MG63 (cell line): ENCODE data around the gene SLC35E3. TPM values are rescaled to one million over a fixed set of nuclear protein-coding genes. Genes with fewer than 3 reads are reported as not detected.
"Not testable (repeated sequence)": the region's sequence is repeated elsewhere in the genome, so short reads cannot be mapped to it uniquely, and the experiment has no call there.

ENCODE experiments used
- DNase-seq: peaks from one replicate; pipeline ENCODE4 v3.0.0-alpha.2; 2020
- H3K27me3 ChIP-seq: fragments of 250-450 bp; sonication (Bioruptor Pico); 2 replicates; pipeline ENCODE4 v1.5.1; 2020; ENCODE audit warnings: mild to moderate bottlenecking, moderate library complexity
- H3K36me3 ChIP-seq: fragments of 250-450 bp; sonication (Bioruptor Pico); 2 replicates; pipeline ENCODE4 v1.5.1; 2020; ENCODE audit warnings: mild to moderate bottlenecking, moderate library complexity
- H3K4me3 ChIP-seq: fragments of 250-450 bp; sonication (Bioruptor Pico); 2 replicates; pipeline ENCODE4 v1.5.1; 2020; ENCODE audit warnings: mild to moderate bottlenecking, moderate library complexity
- H3K9me3 ChIP-seq: fragments of 250-450 bp; sonication (Bioruptor Pico); 2 replicates; pipeline ENCODE4 v1.5.1; 2020; ENCODE audit warnings: mild to moderate bottlenecking, moderate library complexity
- total RNA-seq: library from RNA; depleted of rRNA; stranded (reverse); fragments of >200 nt; shearing (Covaris generic); gene quantifications from 2 replicates; pipeline ENCODE4 v1.2.3, GENCODE V29; 2014; ENCODE audit warnings: low replicate concordance; rRNA removed

Gene SLC35E3
- total RNA-seq, 1 experiment from 2014 or later: 2.2 TPM

- H3K27me3 ChIP-seq: no peaks in the 10 kb centered on the region
- peaks cover 83% of the 10 kb centered on the region for H3K36me3 ChIP-seq
- H3K9me3 ChIP-seq: no peaks in the 10 kb centered on the region
- no peak overlapping the region for H3K4me3 ChIP-seq
- DNase-seq: no peak
Observed at GRCh38 chr12:68815232-68815927, 69.4 kb downstream of the SLC35E3 start.

GRCh38 chr12:68815928-68816800 lies 70.2 kb downstream of the SLC35E3 start:
- Histone ChIP-seq H3K9me3 (no peaks in the 10 kb centered on the region), H3K27me3 (no peaks in the 10 kb centered on the region), H3K36me3 (peaks cover 82% of the 10 kb centered on the region), H3K4me3 (no peak overlapping the region)
- no peak for DNase-seq

GRCh38 chr12:68819481-68819880 lies 73.5 kb downstream of the SLC35E3 start:
- H3K9me3 ChIP-seq, DNase-seq, H3K4me3 ChIP-seq, H3K27me3 ChIP-seq: not testable (repeated sequence)
- H3K36me3 ChIP-seq: peaks cover 80% of the 10 kb centered on the region

DNA sequence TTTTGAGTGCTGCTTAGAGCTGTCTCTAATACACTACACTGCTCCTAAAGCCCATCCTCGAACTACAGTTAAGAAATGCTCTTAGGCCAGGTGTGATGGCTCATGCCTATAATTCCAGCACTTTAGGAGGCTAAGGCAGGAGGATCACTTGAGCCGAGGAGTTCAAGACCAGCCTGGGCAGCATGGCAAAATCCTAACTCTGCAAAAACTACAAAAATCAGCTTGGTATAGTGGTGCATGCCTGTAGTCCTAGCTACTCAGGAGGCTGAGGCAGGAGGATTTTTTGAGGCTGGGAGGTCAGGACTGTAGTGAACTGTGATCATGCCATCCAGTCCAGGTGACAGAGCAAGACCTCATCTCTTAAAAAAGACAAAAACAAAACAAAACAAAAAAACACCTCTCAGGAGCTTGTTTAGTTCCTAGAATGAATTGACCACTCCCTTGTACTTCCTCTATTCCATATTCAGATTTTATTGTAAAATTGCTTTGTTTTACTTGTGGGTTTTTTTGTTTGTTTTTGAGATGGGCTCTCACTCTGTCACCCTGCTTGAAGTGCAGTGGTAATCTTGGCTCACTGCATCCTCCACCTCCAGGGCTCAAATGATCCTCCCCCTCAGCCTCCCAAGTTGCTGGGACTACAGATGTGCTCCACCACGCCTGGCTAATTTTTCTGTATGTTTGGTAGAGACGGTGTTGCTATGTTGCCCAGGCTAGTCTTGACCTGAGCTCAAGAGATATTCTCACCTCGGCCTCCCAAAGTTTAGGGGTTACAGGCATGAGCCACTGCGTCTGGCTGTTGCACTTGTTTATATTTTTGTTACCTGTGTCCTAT lies 75.6 kb downstream of the SLC35E3 start:
- peaks cover 83% of the 10 kb centered on the region for H3K36me3 ChIP-seq
- H3K27me3 ChIP-seq: no peaks in the 10 kb centered on the region
- no peak for DNase-seq
- no peak overlapping the region for H3K4me3 ChIP-seq
- no peaks in the 10 kb centered on the region for H3K9me3 ChIP-seq

DNA sequence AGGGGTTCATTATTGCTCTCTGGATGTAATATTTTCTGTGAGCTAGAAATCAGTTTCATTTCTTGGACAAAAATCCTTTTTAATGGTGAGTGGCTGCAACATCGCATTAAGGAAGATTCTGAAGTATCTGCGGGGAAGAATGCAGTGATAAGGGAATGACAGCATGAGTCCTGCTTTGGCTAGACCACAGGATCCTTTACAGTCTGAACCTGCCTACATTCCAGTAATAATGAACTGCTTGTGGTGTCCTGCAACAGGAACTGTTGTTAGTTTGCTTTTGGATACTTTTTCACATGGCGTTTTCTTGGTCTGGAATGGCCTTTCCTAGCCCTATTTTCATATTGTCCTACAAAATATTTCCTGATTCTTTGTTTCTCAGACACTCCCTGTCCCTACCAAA lies 77.7 kb downstream of the SLC35E3 start:
- DNase-seq: no peak
- no peaks in the 10 kb centered on the region for H3K27me3 ChIP-seq
- peaks cover 86% of the 10 kb centered on the region for H3K36me3 ChIP-seq
- no peak overlapping the region for H3K4me3 ChIP-seq
- H3K9me3 ChIP-seq: no peaks in the 10 kb centered on the region

GRCh38 chr12:68824131-68824530 lies 78.2 kb downstream of the SLC35E3 start:
- peaks cover 86% of the 10 kb centered on the region for H3K36me3 ChIP-seq
- H3K27me3 ChIP-seq: no peaks in the 10 kb centered on the region
- no peak overlapping the region for H3K4me3 ChIP-seq
- DNase-seq: no peak
- H3K9me3 ChIP-seq: no peaks in the 10 kb centered on the region

GRCh38 chr12:68824597-68825250 lies 78.7 kb downstream of the SLC35E3 start:
- Histone ChIP-seq H3K9me3 (no peaks in the 10 kb centered on the region), H3K27me3 (no peaks in the 10 kb centered on the region), H3K4me3 (no peak overlapping the region), H3K36me3 (peaks cover 85% of the 10 kb centered on the region)
- DNase-seq: no peak

DNA sequence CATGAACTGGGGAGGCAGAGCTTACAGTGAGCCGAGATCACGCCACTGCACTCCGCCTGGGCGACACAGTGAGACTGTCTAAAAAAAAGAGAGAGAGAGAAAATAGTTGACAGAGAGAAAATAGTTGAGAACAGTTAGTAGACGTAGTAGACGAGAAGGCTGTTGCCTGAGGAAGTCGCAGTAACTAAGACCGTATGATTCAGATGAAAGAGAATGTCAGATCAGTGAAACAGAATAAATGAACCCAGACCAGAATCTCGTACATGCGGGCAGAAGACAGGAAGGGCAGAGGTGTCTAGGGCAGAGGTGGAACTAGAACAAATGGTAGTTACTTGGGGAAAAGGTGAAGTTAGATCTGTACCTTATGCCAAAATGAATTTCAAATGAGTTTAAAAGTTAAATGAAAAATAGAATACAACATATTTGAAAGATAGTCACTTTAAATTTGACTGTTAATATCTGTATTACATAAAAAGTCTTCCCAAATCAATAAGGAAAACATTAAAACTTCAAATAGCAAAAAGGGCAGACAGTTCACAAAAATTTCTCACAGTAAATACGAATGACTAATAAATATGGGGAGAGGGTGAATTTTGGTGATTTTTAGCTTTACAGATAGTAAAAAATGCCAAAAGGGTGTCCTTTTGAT lies 79.7 kb downstream of the SLC35E3 start:
- peaks cover 83% of the 10 kb centered on the region for H3K36me3 ChIP-seq
- H3K27me3 ChIP-seq: no peaks in the 10 kb centered on the region
- DNase-seq: no peak
- no peaks in the 10 kb centered on the region for H3K9me3 ChIP-seq
- no peak overlapping the region for H3K4me3 ChIP-seq

DNA sequence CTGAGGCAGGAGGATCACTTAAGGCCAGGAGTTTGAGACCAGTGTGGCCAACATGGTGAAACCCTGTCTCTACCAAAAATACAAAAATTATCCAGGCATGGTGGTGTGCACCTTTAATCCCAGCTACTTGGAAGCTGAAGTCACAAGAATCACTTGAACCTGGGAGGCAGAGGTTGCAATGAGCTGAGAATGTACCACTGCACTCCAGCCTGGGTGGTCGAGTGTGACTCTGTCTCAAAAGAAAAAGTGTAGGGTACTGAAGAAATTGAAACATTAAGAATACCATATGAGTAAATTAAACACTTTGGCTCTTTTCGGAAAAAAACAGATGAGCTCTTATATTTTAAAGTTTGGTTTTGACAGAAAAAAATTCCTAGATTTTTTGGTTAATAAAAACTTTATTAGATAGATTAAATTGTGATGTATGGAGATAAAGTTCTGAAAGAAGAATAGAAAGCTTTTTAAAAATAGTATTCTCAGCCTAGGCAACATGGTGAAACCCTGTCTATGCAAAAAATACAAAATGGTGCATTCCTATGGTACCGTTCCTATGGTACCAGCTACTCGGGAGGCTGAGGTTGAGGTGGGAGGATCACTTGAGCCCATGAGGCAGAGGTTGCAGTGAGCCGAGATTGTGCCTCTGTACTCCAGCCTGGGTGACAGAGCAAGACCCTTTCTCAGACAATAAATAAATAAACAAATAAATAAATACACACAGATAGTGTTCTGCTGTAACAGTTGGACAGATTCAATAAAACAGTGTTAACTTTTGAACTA lies 82.1 kb downstream of the SLC35E3 start:
- Histone ChIP-seq H3K36me3 (peaks cover 86% of the 10 kb centered on the region), H3K9me3 (no peaks in the 10 kb centered on the region), H3K4me3 (no peak overlapping the region), H3K27me3 (no peaks in the 10 kb centered on the region)
- DNase-seq: no peak

DNA sequence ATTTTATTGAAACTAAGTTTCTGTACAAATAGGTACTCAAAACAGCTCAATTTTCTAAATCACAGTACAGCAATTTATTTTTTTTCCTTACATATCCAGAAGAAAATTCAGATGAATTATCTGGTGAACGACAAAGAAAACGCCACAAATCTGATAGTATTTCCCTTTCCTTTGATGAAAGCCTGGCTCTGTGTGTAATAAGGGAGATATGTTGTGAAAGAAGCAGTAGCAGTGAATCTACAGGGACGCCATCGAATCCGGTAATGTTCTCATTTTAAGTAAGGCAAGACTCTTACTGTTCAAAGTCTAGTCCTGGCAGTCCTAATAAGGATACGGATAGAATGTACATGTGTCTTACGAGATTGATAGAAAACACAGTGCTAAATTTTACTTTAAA lies 82.7 kb downstream of the SLC35E3 start:
- Histone ChIP-seq H3K9me3 (no peaks in the 10 kb centered on the region), H3K27me3 (no peaks in the 10 kb centered on the region), H3K36me3 (peaks cover 83% of the 10 kb centered on the region), H3K4me3 (no peak overlapping the region)
- DNase-seq: no peak

Other genes with a start within 250 kb of the SLC35E3 start
- 94.7 and 294 TPM in 2 replicates for gene RAP1B, start 135.3 kb upstream of the SLC35E3 start, total RNA-seq
- gene NUP107, start 59.2 kb upstream of the SLC35E3 start, total RNA-seq: 81.5 and 82.5 TPM in 2 replicates
- gene MDM2, start 62.0 kb downstream of the SLC35E3 start, total RNA-seq: 17.4 and 38.3 TPM in 2 replicates
- gene CPM, start 187.0 kb downstream of the SLC35E3 start, total RNA-seq: 1.7 and 4.6 TPM in 2 replicates